COLO668 (cell line): ENCODE data around the gene ADGRG6.
"Not testable (repeated sequence)": the region's sequence is repeated elsewhere in the genome, so short reads cannot be mapped to it uniquely, and the experiment has no call there.

Experiments used
- DNase-seq: peaks from one replicate; lab custom pipeline; 2025; ENCODE audit not compliant: unreplicated experiment; lab: John Stamatoyannopoulos, UW

Gene ADGRG6

DNA sequence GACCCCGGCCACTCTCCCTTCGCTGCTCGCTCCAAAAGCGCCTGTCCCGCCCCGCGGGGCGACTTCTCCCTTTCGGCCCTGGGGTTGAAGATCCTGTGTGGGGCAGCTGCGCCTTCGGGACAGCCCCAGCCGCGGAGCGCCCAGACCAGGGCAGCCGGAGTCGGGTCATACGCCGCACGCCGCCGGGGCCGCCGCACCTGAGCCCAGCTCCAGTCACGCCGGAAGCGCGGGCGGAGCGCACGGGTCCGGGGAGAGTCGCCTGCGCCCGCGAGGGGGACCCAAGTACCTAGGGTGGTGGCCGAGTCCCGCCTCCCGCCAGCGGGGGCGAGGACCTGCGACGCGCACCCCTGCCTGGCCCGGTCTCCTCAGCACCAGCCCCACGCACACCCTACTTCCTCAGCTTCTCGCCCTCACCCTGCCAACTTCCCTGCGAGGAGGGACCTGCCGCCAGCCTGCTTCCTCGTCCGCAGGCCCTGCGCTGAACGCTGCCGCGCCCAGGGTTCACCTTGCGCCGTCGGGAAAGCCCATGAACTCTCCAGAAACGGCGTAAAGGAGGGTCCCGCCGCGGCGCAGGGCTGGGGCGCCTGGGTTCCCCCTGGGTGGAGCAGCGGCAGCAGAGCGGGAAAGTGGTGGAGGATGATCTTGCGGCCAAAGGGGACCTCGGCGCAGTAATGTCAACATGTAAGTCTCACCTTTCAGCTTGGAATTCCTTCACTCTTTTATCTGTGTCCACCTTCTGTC, at the start of gene ADGRG6:
ADGRG6 (plus strand) TSS at position 357 of the 741 bp plus-strand sequence; CDS start at position 680, 323 bp downstream.
- DNase-seq: peak; percentile 75

DNA sequence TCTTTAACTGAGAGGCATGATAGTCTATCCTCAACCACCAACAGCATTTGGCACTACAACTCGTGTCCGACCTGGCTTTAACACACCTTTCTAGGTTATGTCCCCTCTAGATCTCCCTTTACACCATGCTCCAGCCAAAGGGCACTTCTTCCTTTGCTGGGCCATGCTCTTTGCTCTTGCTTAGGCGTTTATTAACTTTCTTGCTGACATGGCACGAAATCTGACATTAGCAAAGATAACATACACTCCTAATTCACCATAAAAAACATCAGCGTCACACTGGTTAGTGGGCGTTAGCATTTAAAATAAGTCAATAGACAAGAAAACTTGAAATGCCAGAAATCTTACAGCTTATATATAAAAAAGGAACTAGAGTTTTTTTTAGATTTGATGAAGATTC, 47.3 kb upstream of the ADGRG6 start:
- DNase-seq: no peak

DNA sequence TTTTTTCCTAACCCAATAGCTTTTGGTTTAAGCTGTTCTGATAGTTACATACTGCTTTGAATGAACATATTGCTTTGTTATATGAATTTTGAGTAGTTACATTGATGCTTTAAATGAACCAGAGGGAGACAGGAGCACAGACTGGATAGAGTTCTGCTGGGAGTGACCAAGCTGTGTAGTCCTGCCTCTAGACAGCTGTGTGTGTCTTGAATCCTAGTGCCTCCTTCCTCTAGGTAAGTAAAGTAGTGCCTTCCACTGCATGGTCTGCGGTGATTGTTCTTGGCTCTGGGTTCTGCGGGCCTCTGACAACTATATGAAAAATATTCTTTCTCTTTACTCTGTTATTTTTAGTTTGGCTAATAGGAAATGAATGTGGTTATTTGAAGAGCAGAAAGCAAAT, 46.0 kb upstream of the ADGRG6 start:
- DNase-seq: no peak

DNA sequence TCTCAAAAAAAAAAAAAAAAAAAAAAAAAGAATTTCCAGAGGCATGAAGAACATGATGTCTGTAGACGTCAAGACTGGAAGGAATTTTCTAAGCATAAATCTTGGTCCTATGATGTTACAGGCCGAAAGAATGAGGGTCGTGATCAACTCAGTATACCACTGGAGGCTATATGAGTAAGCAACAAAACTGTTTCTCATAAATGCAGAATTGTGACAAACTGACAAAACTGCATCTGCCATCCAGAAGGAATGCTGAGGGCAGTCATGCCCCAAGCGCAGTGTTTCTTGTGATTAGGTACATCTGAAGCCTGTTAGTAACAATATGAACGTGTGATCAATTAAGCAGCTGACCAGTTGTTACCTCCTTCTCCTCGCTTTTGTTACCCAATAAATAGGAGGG, 43.5 kb upstream of the ADGRG6 start:
- DNase-seq: no peak

DNA sequence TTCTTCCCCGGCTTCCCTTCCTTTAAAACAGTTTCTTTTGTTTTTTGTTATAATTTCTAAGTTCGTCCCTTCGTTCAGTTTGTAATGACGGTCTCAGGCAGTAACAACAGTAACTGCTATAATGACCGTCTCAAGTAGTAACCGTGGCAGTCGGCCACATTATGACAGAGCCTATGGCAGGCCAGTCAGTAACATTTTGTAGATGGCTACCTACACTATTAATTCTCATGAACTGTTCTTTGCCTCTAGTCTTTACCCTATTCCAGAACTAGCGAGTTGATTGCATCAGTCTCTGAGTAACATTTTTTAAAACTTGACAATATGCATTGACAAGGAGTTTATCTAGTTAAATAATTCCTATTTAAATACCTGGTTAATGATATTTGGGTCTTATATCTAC, 43.0 kb upstream of the ADGRG6 start:
- DNase-seq: no peak

DNA sequence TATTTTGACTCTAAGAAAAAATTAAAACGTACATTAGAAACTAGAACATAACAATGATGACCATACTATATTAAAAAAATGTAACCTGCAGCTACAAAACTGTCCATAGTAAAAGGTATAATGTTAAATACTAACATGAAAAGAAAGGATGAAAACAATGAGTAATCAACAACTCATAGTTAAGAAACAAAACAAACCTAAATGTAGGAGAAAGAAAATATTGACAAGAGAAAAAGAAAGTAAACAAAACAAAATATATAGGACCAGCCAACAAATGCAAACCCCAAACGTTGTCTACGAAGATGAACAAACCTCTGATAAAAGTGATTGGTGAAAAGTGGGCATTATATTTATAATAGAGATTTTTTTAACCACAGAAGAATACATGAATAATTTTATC, 41.1 kb upstream of the ADGRG6 start:
- DNase-seq: no peak

DNA sequence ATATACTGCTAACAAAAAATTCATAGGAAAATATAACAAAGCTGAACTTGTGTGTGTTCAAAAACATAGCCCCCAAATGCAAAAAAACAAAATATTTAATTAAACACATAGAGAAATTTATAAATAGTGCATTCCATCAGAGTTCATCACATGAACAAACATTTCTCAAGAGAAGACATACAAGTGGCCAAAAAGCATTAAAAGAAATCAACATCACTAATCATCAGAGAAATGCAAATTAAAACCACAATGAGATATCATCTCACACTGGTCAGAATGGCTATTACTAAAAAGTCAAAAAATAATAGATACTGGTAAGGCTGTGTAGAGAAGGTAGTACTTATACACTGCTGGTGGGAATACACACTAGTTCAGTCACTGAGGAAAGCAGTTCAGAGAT, 39.6 kb upstream of the ADGRG6 start:
- DNase-seq: no peak

DNA sequence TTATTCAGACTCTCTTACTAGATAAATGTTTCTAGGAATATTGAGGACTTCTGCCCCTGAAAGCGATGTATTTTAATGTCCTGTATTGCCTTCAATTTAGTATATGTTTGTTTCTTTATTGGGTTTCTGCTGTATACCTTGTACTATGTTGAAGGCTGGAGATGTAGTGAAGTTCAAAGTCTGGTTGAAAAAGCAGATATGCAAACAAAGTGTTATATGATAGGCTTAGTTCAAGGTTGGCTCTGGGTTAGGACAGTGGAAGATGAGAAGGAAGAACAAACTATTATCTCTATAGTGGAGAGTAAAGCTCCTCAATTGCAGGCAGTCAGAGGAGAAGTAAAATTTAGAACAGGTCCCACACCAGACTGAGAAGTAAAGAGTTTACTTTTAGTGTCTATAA, 36.3 kb upstream of the ADGRG6 start:
- DNase-seq: no peak

DNA sequence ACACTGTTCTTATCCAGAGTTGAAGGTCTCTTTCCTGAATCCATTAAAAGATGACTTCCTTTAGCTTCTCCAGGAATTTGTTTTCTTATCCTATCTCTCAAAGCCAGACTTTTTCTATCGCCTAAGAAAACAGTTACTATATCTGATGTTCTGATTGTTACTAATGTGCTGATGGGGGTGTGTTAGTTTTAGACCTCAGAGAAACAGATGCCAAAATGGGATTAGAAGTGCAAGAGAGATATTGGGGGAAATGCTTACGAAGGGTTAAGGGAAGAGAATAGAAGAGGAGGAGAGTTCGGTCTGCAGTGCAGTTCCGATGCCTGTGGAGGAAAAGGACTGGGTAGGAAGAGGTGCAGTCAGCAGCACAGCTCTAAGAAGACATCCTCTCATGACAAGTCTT, 35.7 kb upstream of the ADGRG6 start:
- DNase-seq: no peak

DNA sequence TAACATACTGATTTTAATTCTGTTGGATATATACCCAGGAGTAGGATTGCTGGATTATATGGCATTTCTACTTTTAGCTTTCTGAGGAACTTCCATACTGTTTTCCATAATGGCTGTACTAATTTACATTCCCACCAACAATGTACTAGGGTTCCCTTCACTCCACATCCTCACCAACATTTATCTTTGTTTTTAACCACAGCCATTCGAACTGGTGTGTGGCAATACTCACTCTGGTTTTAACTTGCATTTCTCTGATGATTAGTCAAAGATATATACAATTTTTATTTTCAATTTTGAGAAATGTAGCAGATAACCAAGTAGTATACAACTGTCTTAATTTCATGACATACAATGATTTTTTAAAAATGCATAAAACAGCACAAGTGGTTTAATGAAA, 30.3 kb upstream of the ADGRG6 start:
- DNase-seq: no peak

DNA sequence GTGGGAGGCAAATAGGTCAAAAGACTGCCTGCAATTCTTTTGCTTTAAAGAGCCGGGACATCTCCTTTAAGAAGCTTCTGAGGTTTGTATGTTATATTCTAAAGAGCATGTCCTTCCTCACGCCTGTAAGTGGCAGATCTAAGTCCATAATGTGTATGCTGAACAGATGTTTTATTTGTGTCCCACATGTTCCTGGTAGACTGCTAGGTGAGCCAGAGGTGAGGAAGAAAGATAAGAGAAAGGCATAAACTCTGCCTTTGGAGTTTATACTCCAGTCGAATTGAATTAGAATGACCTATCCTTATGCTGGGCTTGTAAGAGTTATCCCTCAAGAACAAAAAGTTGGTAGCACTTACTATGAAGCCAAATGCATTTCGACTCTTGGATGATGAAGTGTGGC, 27.2 kb upstream of the ADGRG6 start:
- DNase-seq: no peak

DNA sequence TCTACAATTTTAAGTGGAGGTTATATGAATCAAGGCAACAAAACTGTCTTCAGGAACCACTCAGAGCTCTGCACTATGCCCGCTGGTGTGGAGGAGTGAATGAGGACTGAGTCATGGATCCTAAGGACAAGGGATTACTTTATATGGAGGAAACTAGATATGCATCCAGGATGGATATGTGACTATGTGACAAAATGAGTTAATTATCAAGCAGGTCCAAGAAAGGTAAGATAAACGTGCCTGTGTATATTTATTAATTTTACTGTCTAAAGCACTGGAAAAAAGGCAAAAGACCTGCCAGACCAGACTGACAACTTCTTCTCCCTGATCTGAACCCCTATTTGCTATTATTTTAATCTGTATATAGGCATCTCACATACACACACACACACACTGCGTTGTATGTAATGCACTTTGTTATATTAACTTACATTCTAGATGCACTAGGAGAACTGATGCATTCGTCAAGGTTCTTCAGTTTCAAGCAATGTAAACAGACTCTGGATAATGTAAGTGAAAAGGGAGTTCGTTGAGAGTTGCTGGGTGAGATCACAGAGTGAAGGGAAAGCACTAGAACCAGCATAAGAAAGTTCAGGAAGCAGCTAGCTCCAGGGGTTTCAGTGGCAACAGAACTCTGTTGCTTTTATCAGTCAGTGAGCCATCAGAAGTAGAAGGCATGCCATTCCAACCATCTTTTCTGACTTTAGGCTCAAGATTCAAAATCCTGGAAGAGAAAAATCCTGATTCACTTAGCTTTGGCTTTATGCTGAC, 26.4 kb upstream of the ADGRG6 start:
- DNase-seq: no peak

DNA sequence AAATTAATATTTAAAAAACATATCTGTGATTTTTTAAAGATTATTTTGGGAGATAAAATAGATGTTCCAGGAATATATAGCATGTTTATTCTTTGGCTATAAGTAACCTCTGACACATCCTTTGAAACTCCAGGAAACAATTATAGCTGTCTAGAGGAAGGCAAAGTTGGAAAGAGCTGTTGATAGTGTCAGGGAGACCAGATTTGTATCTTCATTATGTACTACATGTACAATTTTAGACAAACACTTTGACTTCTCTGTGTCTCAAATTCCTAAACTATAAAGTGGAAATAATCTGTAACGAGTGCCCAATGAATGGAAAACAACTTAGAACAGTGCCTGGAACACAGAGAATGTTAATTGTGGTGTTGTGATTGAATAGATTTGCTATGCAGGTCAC, 25.6 kb upstream of the ADGRG6 start:
- no peak for DNase-seq

DNA sequence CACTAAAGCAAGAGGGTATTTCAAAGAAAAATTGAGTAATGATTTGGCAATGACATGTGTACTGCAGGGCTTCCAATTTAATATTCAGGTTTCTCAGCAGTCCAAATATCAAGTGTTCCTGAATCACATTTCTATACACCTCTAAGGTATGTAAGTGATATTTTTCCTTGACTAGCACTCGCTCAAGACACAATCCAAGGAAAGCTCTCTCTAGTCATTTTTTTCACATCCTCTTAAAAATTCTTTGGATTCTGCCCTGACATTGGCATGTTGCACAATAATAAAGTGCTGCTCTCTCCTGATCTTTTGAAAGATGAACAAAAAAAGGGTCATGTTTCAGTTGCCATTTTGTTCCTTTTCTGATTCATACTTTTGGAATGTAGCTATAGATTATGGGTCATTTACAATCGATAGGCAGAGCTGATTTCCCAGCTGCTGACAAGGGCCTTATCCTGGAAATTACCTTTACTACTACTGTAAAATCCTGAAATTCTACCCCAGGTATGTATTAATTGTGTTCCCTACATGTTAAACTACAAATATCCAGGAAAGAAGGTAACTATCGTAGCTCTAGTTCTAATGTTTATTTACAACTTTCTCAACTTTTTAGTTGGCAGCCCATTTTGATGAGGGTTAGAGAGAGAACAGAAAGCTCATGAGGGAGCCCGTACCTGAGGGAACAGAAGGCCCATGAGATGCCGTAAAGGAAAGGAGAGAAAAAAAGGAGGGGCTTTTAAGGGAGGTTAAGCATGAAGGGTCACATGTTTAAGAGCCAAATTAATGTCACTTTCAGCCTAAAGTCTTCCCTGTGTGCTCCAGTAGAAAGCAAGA, 22.2 kb upstream of the ADGRG6 start:
- no peak for DNase-seq

DNA sequence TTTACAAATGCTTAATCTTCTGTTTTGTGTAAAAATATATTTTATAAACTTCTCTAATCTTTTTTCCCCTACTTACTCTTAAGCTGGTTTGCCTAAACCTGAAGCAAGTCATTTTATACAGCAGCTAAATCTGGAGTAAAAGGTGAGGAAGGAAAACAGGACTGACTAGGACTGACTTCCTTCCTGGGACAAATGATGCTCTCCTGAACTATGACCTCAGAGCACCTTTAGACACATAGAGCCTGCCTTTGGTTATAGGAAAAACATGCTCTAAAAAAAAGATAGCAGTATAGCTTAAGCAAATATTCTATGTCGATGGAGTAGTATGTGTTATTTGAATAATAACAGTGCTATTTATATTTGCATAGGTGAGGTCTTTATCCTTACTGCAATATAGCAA, 21.5 kb upstream of the ADGRG6 start:
- no peak for DNase-seq

DNA sequence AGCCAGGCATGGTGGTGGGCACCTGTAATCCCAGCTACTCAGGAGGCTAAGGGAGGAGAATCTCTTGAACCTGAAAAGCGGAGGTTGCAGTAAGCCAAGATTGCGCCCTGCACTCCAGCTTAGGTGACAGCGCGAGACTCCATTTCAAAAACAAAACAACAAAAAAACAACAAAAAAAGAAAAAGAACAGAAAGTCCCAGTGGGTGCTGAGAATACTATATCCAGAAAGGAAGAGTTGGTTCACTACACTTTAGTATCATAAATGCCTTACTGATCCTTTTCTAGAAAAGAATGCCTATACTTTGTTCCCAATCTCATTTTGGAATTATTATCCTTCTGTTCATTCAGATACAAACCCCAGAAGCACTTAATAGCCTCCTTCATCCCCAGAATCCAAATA, 20.9 kb upstream of the ADGRG6 start:
- no peak for DNase-seq

DNA sequence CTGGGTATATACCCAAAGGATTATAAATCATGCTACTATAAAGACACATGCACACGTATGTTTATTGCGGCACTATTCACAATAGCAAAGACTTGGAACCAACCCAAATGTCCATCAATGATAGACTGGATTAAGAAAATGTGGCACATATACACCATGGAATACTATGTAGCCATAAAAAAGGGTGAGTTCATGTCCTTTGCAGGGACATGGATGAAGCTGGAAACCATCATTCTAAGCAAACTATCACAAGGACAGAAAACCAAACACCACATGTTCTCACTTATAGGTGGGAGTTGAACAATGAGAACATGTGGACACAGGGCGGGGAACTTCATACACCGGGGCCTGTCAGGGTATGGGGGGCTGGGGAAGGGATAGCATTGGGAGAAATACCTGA, 18.7 kb upstream of the ADGRG6 start:
- DNase-seq: not testable (repeated sequence)

DNA sequence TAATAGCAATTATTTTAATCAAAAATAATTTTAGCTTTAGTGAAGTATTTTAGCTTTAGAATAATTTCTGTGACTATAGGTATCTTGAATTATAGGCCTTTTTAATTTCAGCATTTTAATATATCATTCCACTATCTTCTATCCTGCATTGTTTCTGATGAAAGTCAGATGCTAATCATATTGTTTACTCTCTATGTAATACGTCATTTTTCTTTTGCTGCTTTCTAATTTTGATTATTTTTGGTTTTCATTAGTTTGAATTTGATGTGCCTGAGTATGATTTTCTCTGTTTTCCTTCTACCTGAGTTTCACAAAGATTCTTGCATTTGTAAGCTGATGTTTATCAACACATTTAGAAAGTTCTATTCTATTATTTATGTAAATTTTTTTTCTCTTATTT, 17.4 kb upstream of the ADGRG6 start:
- no peak for DNase-seq

DNA sequence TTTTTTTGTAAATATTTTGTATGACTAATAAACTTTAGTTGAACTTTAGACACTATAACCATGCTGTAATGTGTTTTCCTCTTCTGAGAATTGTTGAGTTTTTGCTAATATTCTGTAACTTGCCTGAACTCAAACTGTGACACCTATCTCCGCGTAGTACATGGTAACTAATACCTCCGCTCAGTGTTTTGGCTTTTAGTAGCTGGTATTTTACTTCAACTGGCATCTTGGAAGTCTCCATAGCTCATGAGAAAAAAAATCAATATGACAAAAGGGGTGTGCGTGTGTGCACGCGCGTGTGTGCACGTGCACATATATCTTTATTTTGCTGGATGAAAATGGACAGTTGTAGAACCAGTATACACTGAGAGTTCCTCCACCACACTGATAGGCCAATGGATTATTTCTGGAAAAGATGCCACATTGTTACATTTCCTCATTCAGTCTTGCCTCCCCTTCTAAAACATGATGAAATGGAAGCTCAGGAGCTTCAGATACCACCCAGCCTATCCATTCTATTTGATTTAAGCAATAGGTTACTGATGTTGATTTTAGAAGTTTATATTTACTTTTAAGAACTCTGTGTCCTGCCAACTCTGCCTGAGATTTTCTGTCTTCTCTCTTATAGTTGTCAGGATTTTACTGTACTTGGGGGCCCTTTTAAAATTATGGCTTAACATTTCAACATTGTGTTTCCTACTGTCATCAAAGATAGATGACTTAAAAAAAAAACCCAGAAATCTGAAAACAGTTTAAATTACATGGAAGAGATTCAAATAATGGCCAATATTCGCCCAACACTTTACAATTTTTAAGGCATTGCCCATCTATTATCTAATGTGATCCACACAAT, 16.3 kb upstream of the ADGRG6 start:
- DNase-seq: no peak

DNA sequence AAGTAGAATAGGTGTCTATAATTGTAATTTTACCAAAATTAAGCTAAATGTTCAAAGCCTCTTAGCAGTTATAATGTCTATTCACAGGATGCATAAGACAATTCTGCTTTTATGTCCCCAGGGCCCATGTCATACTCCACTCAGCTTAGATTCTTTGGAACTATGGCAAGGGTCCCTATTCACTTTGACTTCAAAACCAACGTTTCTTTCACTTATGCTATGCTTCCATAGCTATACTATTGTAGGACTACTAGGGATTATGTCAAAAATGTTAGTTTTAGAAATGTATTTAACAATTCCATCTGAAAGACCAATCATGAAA, 15.8 kb upstream of the ADGRG6 start:
- no peak for DNase-seq

DNA sequence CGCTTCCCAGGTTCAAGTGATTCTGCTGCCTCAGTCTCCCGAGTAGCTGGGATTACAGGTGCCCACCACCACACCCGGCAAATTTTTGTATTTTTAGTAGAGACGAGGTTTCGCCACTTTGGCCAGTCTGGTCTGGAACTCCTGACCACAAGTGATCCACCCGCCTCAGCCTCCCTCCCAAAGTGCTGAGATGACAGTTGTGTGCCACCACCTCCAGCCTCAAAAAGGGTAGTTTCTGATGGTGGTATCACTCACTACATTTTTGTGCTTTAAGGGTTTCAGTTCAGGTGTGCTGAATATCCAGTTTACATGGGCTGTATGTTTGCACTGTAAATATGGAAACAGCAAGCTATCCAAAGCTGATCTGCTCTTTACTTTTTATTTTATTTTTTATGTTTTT, 12.1 kb upstream of the ADGRG6 start:
- no peak for DNase-seq
